Endothelial cell of umbilical vein (primary cell): ENCODE results near the gene TLE1.

Source experiments
- CTCF ChIP-seq, 2 donors: IDR thresholded peaks; 1 replicate in 1 of 2; 2 replicates in 1 of 2; pipeline ENCODE4 v1.5.1; 2011; ENCODE audit warnings: low read length in 2 of 2, mild to moderate bottlenecking in 2 of 2, moderate library complexity in 2 of 2, control low read depth in 1 of 2, inconsistent platforms in 1 of 2, low read depth in 1 of 2; ENCODE audit not compliant: insufficient read depth in 1 of 2; ENCODE audit errors: extremely low read depth in 1 of 2
- EZH2 ChIP-seq: IDR thresholded peaks from 2 replicates; pipeline ENCODE4 v1.6.1; 2012; ENCODE audit warnings: borderline replicate concordance, low read depth, mild to moderate bottlenecking, moderate library complexity, low read length, inconsistent platforms; ENCODE audit not compliant: severe bottlenecking
- GATA2 ChIP-seq: IDR thresholded peaks from 2 replicates; pipeline ENCODE4 v1.7.0; 2011; ENCODE audit warnings: low read depth, mild to moderate bottlenecking, moderate library complexity, mixed read lengths, low read length; ENCODE audit not compliant: insufficient read length, insufficient read depth
- JUN ChIP-seq: IDR thresholded peaks from 2 replicates; pipeline ENCODE4 v1.6.1; 2011; ENCODE audit warnings: borderline replicate concordance, low read depth; ENCODE audit not compliant: insufficient read length, insufficient read depth
- MAX ChIP-seq: IDR thresholded peaks from 2 replicates; pipeline ENCODE4 v1.6.1; 2011; ENCODE audit not compliant: insufficient read depth, insufficient read length
- MYC ChIP-seq: IDR thresholded peaks from one replicate; pipeline ENCODE4 v1.6.1; 2011; ENCODE audit warnings: mild to moderate bottlenecking, low read depth, low read length
- POLR2A ChIP-seq: IDR thresholded peaks from 2 replicates; pipeline ENCODE4 v1.6.1; 2012; ENCODE audit warnings: low read depth, mild to moderate bottlenecking, control low read depth, low read length
- POLR2AphosphoS5 ChIP-seq: IDR thresholded peaks from 2 replicates; pipeline ENCODE4 v1.6.1; 2012; ENCODE audit warnings: low read depth, mild to moderate bottlenecking, control low read depth, low read length, moderate library complexity; ENCODE audit not compliant: insufficient read depth

GRCh38 chr9:81693671-81694378, 4.5 kb upstream of the TLE1 start:
- TF ChIP-seq CTCF (IDR thresholded peaks at IDR 0.05; ENCODE audit: extremely low read depth in 1 of 2, insufficient read depth in 1 of 2, low read depth in 1 of 2, low read length in 2 of 2) (no peak), POLR2AphosphoS5 (no peak), MAX (no peak), POLR2A (no peak), GATA2 (no peak), JUN (no peak), MYC (no peak), EZH2 (no peak)
